ENCODE data around the gene TAL1. TPM values are rescaled to one million over a fixed set of nuclear protein-coding genes. Genes with fewer than 3 reads are reported as not detected.

Gene TAL1
- total RNA-seq, 4 donors from 2014 or later = 1.2 to 7.4 (median 2.9) TPM

GRCh38 chr1:47179017-47179987 is 52.7 kb downstream of the TAL1 start:
- Histone ChIP-seq H3K27ac (peak overlapping the region in 1 of 4 donors; percentile 51), H3K4me3 (peak overlapping the region; percentile 19 to 50 (median 36)), H3K9me3 (no peaks in the 10 kb centered on the region), H3K27me3 (no peaks in the 10 kb centered on the region), H3K4me1 (peaks cover 0 to 15% (median 3%) of the 10 kb centered on the region in 4 donors), H3K36me3 (no peaks in the 10 kb centered on the region)
- peak; percentile 62 to 93 (median 93) for DNase-seq
- peak in 1 of 2 donors; percentile 39 for TF ChIP-seq POLR2A (IDR thresholded peaks at IDR 0.05)
- peak; percentile 40 to 94 (median 84) for TF ChIP-seq CTCF (IDR thresholded peaks at IDR 0.05)

- H3K27ac ChIP-seq = no peak overlapping the region
Observed at GRCh38 chr1:47178654-47179016, 53.4 kb downstream of the TAL1 start.

GRCh38 chr1:47178020-47178419 is 54.0 kb downstream of the TAL1 start:
- TF ChIP-seq CTCF (IDR thresholded peaks at IDR 0.05) = no peak
- no peak for TF ChIP-seq POLR2A (IDR thresholded peaks at IDR 0.05)
- Histone ChIP-seq H3K4me1 (peaks cover 0 to 15% (median 3%) of the 10 kb centered on the region in 4 donors), H3K4me3 (no peak overlapping the region), H3K9me3 (no peaks in the 10 kb centered on the region), H3K27me3 (no peaks in the 10 kb centered on the region), H3K27ac (no peak overlapping the region), H3K36me3 (no peaks in the 10 kb centered on the region)
- DNase-seq = no peak

More at GRCh38 chr1:47178654-47179016, 53.4 kb downstream of the TAL1 start:
- no peaks in the 10 kb centered on the region for H3K27me3 ChIP-seq
- TF ChIP-seq CTCF (IDR thresholded peaks at IDR 0.05) = no peak
- no peak for TF ChIP-seq POLR2A (IDR thresholded peaks at IDR 0.05)
- no peaks in the 10 kb centered on the region for H3K9me3 ChIP-seq
- DNase-seq = no peak
- H3K4me1 ChIP-seq = peaks cover 0 to 15% (median 3%) of the 10 kb centered on the region in 4 donors
- H3K4me3 ChIP-seq = peak overlapping the region in 2 of 4 donors; percentile 48 to 50
- no peaks in the 10 kb centered on the region for H3K36me3 ChIP-seq

- H3K27me3 ChIP-seq = no peaks in the 10 kb centered on the region
- TF ChIP-seq CTCF (IDR thresholded peaks at IDR 0.05) = peak; percentile 67 to 92 (median 90)
- TF ChIP-seq POLR2A (IDR thresholded peaks at IDR 0.05) = no peak
- no peaks in the 10 kb centered on the region for H3K36me3 ChIP-seq
- DNase-seq = peak in 1 of 3 donors; percentile 66
- H3K27ac ChIP-seq = no peak overlapping the region
- H3K9me3 ChIP-seq = no peaks in the 10 kb centered on the region
- H3K4me3 ChIP-seq = no peak overlapping the region
- peaks cover 0 to 12% (median 3%) of the 10 kb centered on the region in 4 donors for H3K4me1 ChIP-seq
Observed at GRCh38 chr1:47175227-47175934, 56.6 kb downstream of the TAL1 start.

GRCh38 chr1:47174656-47175020 is 57.4 kb downstream of the TAL1 start:
- no peak overlapping the region for H3K4me3 ChIP-seq
- DNase-seq = no peak
- H3K27ac ChIP-seq = no peak overlapping the region
- no peaks in the 10 kb centered on the region for H3K9me3 ChIP-seq
- no peak for TF ChIP-seq POLR2A (IDR thresholded peaks at IDR 0.05)
- no peak for TF ChIP-seq CTCF (IDR thresholded peaks at IDR 0.05)
- no peaks in the 10 kb centered on the region for H3K27me3 ChIP-seq
- H3K4me1 ChIP-seq = peaks cover 0 to 5% (median 3%) of the 10 kb centered on the region in 4 donors
- H3K36me3 ChIP-seq = no peaks in the 10 kb centered on the region
